Keratinocyte (primary cell): ENCODE measurements around the gene CISD1.

Source experiments
- CTCF ChIP-seq, 3 experiments: IDR thresholded peaks in 1 of 3; conservative IDR thresholded peaks in 1 of 3; optimal IDR thresholded peaks in 1 of 3; 2 replicates in 2 of 3; 3 replicates in 1 of 3; pipeline versions ENCODE3 to v1.5.1; 2011; ENCODE audit warnings: low read length in 3 of 3, mild to moderate bottlenecking in 3 of 3, moderate library complexity in 2 of 3, control low read depth in 1 of 3, inconsistent platforms in 1 of 3; ENCODE audit not compliant: insufficient read depth in 2 of 3; ENCODE audit errors: extremely low read depth in 1 of 3
- EZH2 ChIP-seq: IDR thresholded peaks from one replicate; pipeline ENCODE4 v1.6.1; 2012; ENCODE audit warnings: inconsistent platforms, mild to moderate bottlenecking, low read length, moderate library complexity

GRCh38 chr10:58253184-58253583 lies 15.8 kb upstream of the CISD1 start:
- no peak for TF ChIP-seq CTCF (optimal IDR thresholded peaks at IDR 0.05 in 1 of 3, IDR thresholded peaks at IDR 0.05 in 1 of 3, conservative IDR thresholded peaks at IDR 0.05 in 1 of 3; ENCODE audit: extremely low read depth in 1 of 3, insufficient read depth in 2 of 3, low read length in 3 of 3)
- TF ChIP-seq EZH2 = no peak
